Stomach smooth muscle (tissue), 2 donors: Measurements from ENCODE around the gene UGT1A10.
"Not testable (repeated sequence)": the region's sequence is repeated elsewhere in the genome, so short reads cannot be mapped to it uniquely, and the experiment has no call there.

Experiments
- H3K27ac ChIP-seq: one replicate; pipeline ENCODE4 v1.7.0; 2013; ENCODE audit warnings: mild to moderate bottlenecking, low read length, inconsistent platforms
- H3K27me3 ChIP-seq, 2 donors: one replicate each; pipeline ENCODE4 v1.7.0; 2013; ENCODE audit warnings: low read length in 2 of 2; ENCODE audit not compliant: insufficient read depth in 2 of 2, control insufficient read depth in 1 of 2
- H3K36me3 ChIP-seq, 2 donors: one replicate each; pipeline ENCODE4 v1.7.0; 2013; ENCODE audit warnings: low read length in 2 of 2; ENCODE audit not compliant: control insufficient read depth in 2 of 2, insufficient read depth in 2 of 2
- H3K4me1 ChIP-seq: one replicate; pipeline ENCODE4 v1.7.0; 2013; ENCODE audit warnings: low read length; ENCODE audit not compliant: control insufficient read depth, insufficient read depth
- H3K4me3 ChIP-seq, 2 donors: one replicate each; pipeline ENCODE4 v1.7.0; 2013; ENCODE audit warnings: low read length in 2 of 2
- H3K9ac ChIP-seq, 2 donors: one replicate each; pipeline ENCODE4 v1.7.0; 2013; ENCODE audit warnings: low read length in 2 of 2, mild to moderate bottlenecking in 1 of 2
- H3K9me3 ChIP-seq, 2 donors: one replicate each; pipeline ENCODE4 v1.7.0; 2013; ENCODE audit warnings: low read length in 2 of 2; ENCODE audit not compliant: control insufficient read depth in 2 of 2
- donor health status: healthy.
- donor health status: Pancreatic carcinoma.

UGT1A10 gene

DNA sequence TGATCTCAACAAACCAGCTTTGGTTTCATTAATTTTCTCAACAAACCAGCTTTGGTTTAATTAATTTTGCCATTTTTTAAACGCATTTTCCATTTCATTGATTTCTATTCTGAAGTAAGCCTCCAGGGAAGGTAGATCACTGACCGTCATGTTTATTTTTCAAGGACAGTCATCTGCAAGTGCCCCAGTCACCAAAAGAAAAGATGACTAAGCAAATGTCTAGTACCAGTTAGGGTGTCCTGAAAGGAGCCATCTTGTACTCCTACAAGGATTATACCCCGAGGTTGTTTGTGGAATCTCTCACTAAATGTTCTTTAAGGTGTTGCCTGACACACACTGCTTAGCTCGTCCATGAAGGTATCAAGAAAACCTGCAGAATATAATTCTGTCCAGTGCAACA is 25.0 kb upstream of the UGT1A10 start:
- no peak overlapping the region for H3K4me3 ChIP-seq
- no peaks in the 10 kb centered on the region for H3K27me3 ChIP-seq
- H3K9me3 ChIP-seq = no peaks in the 10 kb centered on the region
- H3K4me1 ChIP-seq = no peaks in the 10 kb centered on the region
- H3K9ac ChIP-seq = no peak overlapping the region
- no peak overlapping the region for H3K27ac ChIP-seq
- H3K36me3 ChIP-seq = no peaks in the 10 kb centered on the region

DNA sequence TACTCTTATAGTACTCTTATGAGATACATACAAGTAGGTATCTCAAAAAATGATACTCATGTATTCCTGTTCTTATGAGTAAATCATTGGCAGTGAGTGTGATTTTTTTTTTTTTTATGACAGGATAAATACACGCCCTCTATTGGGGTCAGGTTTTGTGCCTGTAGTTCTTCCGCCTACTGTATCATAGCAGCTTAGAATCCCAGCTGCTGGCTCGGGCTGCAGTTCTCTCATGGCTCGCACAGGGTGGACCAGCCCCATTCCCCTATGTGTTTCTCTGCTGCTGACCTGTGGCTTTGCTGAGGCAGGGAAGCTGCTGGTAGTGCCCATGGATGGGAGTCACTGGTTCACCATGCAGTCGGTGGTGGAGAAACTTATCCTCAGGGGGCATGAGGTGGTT is 18.8 kb upstream of the UGT1A10 start, which contains the start of gene UGT1A8:
Gene UGT1A8, plus strand, starts transcription at position 158 of the 400 bp plus-strand sequence. Its CDS starts 75 bp downstream, at position 233.
- not testable (repeated sequence) for H3K4me3 ChIP-seq, H3K9ac ChIP-seq, H3K4me1 ChIP-seq, H3K27ac ChIP-seq, H3K36me3 ChIP-seq, H3K9me3 ChIP-seq, H3K27me3 ChIP-seq

DNA sequence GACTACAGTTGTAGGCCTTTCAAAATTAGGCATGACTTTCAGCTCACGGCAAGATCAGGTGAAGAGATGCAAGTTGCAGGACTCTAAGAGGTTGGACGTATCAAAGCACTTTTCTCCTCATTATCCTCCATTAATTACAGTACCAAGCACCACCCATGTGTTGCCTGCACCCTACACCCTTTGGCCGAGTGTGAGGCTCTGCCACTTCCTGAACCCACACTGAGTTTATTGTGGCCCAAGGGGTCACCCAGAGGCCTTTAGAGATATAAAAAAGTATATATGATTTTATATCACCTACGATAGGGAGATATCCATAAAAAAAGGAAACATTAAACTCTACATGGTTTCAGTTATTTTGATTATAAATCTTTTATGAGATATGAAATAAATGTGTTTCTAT is 16.0 kb upstream of the UGT1A10 start:
- H3K4me3 ChIP-seq = no peak overlapping the region

DNA sequence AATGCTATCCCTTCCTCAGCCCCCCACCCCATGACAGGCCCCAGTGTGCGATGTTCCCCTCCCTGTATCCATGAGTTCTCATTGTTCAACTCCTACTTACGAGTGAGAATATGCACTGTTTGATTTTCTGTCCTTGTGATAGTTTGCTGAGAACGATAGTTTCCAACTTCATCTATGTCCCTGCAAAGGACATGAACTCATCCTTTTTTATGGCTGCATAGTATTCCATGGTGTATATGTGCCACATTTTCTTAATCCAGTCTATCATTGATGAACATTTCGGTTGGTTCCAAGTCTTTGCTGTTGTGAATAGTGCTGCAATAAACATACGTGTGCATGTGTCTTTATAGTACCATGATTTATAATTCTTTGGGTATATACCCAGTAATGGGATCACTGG is 14.4 kb upstream of the UGT1A10 start:
- not testable (repeated sequence) for H3K9ac ChIP-seq, H3K4me3 ChIP-seq, H3K4me1 ChIP-seq, H3K9me3 ChIP-seq, H3K27ac ChIP-seq, H3K27me3 ChIP-seq, H3K36me3 ChIP-seq

More for the DNA sequence above, 16.0 kb upstream of the UGT1A10 start:
- H3K4me1 ChIP-seq = no peaks in the 10 kb centered on the region
- H3K27me3 ChIP-seq = no peaks in the 10 kb centered on the region
- H3K9me3 ChIP-seq = no peaks in the 10 kb centered on the region
- H3K9ac ChIP-seq = no peak overlapping the region
- no peaks in the 10 kb centered on the region for H3K36me3 ChIP-seq
- no peak overlapping the region for H3K27ac ChIP-seq

DNA sequence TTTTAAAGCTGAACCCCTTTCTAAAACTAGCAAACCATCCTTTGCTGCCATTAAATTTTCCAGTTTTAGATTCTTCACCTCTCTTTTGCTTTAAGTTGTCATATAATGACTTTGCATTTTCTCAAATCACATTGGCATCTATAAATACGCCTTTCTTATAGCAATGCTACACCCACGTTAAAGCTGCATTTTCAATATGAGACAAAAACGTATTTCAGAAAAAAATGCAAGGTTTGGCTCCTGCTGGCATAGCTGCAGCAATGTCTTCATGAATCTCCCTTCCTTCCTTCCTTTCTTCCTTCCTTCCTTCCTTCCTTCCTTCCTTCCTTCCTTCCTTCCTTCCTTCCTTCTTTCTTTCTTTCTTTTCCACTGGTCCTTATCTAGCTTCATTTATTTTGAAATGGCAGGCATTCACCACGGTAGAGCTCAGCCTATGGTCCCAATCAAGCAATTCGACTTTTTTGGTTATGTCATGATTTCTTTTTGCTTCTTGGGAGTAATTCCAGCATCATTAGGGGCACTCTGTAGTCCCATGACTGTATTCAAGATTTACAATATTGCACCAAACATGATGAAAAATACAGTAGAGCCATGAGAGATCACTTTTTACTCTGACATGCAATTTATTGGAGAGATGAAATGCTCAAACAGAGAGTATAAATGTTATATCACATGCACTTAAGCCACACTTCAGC is 8.8 kb upstream of the UGT1A10 start:
- Histone ChIP-seq H3K9ac (no peak overlapping the region), H3K9me3 (no peaks in the 10 kb centered on the region), H3K4me1 (no peaks in the 10 kb centered on the region), H3K27ac (no peak overlapping the region), H3K36me3 (no peaks in the 10 kb centered on the region), H3K4me3 (no peak overlapping the region), H3K27me3 (no peaks in the 10 kb centered on the region)

DNA sequence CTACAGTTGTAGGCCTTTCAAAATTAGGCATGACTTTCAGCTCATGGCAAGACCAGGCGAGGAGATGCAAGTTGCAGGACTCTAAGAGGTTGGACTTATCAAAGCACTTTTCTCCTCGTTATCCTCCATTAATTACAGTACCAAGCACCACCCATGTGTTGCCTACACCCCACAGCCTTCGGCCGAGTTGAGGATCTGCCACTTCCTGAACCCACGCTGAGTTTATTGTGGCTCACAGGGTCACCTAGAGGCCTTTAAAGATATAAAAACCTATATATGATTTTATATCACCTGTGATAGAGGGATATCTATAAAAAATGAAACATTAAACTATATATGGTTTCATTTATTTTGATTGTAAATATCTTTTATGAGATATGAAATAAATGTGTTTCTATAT is 2.6 kb downstream of the UGT1A10 start:
- Histone ChIP-seq H3K27ac (no peak overlapping the region), H3K9me3 (peaks cover 0 to 7% of the 10 kb centered on the region in 2 donors), H3K27me3 (no peaks in the 10 kb centered on the region), H3K9ac (no peak overlapping the region), H3K4me3 (no peak overlapping the region), H3K36me3 (no peaks in the 10 kb centered on the region), H3K4me1 (no peaks in the 10 kb centered on the region)

DNA sequence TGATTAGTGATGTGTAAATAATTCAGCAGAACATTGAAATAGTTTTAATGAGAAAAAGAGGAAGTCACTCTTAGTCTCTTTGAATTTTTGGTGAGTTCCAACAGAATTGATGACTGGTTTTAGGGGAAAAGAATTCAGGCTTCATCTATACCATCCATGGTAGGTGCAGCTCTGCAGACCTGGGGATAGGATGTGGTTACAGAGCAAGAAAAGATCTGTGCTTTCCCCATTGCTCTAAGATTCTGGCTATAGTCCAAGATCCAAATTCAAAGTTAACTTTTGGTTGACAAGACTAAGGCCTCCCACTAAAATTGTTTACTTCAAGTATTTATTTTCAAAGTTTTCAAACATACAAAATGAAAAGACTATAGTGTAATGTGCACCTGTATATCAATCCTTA is 3.6 kb downstream of the UGT1A10 start:
- Histone ChIP-seq H3K36me3 (no peaks in the 10 kb centered on the region), H3K4me3 (no peak overlapping the region), H3K27ac (no peak overlapping the region), H3K9ac (no peak overlapping the region), H3K4me1 (no peaks in the 10 kb centered on the region), H3K9me3 (peaks cover 0 to 7% of the 10 kb centered on the region in 2 donors), H3K27me3 (no peaks in the 10 kb centered on the region)

DNA sequence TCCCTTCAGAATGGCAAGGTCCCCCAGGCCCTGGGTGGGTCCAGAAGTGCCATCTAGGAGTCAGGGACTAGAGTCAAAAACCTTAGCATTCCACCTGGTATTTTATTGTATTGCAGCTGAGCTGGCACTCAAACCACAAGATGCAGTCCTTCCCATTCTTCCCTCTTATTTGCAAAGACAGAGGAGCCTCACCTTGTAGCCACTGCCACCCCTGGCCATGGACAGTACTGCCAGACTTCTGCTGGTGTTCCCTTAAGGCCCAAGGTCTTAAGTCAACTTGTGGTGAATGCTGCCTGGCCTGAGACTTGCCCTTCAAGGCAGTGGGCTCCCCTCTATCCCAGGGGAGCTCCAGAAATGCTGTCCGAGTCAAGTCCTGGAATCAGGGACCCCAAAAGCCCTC is 6.9 kb downstream of the UGT1A10 start:
- Histone ChIP-seq H3K9ac (no peak overlapping the region), H3K4me1 (no peaks in the 10 kb centered on the region), H3K9me3 (peaks cover 0 to 7% of the 10 kb centered on the region in 2 donors), H3K36me3 (no peaks in the 10 kb centered on the region), H3K4me3 (no peak overlapping the region), H3K27ac (no peak overlapping the region), H3K27me3 (no peaks in the 10 kb centered on the region)

DNA sequence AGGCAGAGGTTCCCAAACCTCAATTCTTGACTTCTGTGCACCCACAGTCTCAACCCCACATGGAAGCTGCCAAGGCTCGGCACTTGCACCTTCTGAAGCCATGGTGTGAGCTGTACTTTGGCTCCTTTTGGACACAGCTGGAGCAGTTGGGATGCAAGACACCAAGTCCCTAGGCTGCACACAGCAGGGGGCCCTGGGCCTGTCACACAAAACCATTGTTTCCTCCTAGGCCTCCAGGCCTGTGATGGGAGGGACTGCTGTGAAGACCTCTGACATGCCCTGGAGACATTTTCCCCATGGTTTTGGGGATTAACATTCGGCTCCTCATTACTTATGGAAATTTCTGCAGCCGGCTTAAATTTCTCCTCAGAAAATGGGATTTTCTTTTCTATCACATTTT is 9.8 kb downstream of the UGT1A10 start:
- H3K36me3 ChIP-seq, H3K9me3 ChIP-seq, H3K4me3 ChIP-seq, H3K27me3 ChIP-seq, H3K4me1 ChIP-seq, H3K9ac ChIP-seq, H3K27ac ChIP-seq: not testable (repeated sequence)

DNA sequence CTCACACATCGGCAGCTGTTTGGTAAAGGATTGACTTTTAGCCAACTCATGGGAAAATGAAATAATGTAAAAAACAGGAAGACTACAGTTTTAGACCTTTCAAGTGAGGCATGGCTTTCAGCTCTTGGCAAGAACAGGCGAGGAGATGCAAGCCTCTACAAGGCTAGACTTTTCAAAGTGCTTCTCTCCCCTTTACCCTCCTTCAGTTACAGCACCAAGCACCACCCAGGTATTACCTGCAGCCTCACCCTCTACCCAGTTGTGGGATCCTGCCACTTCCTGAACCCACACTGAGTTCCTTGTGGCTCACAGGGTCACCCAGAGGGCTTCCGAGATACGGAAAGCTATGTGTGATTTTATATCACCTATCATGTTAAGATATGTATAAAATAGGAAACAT is 14.7 kb downstream of the UGT1A10 start:
- H3K36me3 ChIP-seq = no peaks in the 10 kb centered on the region
- no peaks in the 10 kb centered on the region for H3K4me1 ChIP-seq
- no peak overlapping the region for H3K9ac ChIP-seq
- no peaks in the 10 kb centered on the region for H3K9me3 ChIP-seq
- H3K27me3 ChIP-seq = peaks cover 0 to 2% of the 10 kb centered on the region in 2 donors
- H3K27ac ChIP-seq = no peak overlapping the region
- H3K4me3 ChIP-seq = no peak overlapping the region

DNA sequence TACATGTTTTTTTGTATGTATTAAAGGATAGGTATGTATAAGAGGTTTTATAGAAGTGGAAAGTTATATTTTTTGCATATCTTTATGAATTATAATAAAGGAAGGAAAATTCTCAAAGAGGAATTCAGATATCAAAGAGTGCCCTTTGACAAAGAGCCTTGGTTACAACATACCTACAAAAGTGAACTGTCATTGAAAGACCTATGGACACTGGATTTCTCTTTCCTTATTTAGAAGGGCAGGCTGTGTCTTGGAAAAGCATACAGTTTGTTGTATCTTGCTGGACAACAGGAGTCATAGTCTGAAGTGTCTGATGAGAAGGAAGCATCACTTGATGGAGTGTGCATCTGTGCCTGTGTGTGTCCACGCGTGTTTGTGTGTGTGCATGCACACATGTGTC is 15.2 kb downstream of the UGT1A10 start:
- peaks cover 0 to 2% of the 10 kb centered on the region in 2 donors for H3K27me3 ChIP-seq
- no peak overlapping the region for H3K9ac ChIP-seq
- H3K27ac ChIP-seq = no peak overlapping the region
- no peaks in the 10 kb centered on the region for H3K4me1 ChIP-seq
- no peak overlapping the region for H3K4me3 ChIP-seq
- H3K9me3 ChIP-seq = no peaks in the 10 kb centered on the region
- H3K36me3 ChIP-seq = no peaks in the 10 kb centered on the region
